ENCODE measurements around the gene SDS.

DNA sequence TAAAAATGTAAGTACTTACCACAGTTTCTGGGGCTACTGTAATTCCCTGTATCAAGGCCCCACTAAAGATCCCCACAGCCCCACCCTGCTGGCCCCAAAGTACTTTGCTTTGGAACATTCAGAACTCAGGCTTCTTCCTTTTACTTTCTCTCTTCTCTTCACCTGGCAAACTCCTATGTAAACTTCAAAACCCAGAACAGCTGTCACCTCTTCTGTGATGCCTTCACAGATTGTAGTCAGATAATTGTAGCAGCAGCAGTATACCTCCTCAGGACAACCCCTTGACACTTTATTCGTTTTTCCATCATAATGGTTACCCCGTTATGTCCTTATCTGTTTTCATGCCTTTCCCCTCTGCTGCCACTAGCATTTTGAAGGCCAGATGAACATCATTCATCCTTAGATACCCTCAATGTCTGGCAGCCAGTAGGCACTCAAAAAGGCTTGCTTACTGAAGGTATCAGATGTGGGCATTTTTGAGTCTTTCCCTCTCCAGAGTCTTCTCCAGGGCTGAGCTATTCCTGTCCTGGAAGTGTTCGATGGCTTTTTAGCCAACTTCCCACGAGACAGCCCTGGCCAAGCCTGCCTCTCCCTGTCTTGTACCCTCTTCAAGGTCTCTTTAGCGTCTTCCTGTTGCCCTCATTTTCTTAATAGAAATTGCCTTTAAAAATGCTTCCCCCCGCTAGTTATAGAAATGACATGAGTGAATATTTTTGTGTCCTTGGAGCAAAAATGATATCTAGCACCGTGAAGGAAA is 37.9 kb downstream of the SDS start:
- TF ChIP-seq CTCF (IDR thresholded peaks at IDR 0.05; ENCODE audit: low read depth, low read length) (no peak), EZH2phosphoT487 (IDR thresholded peaks at IDR 0.05; ENCODE audit: low read depth) (no peak)

All from OCI-LY3 (cell line).